ENCODE results near the gene RUNX1.

RUNX1 gene

GRCh38 chr21:35048706-35049617 is at the start of gene RUNX1:
Gene RUNX1 (minus strand): TSS chr21:35049302.
- Mint-ChIP-seq H3K36me3 (ENCODE audit: low read depth) (peaks cover 40% of the 10 kb centered on the region), H3K4me1 (ENCODE audit: low read depth) (peaks cover 78% of the 10 kb centered on the region), H3K27ac (peak within 1 kb of the TSS; percentile 95), H3K9me3 (no peaks in the 10 kb centered on the region), H3K27me3 (no peaks in the 10 kb centered on the region), H3K4me3 (peak within 1 kb of the TSS; percentile 92)
- intact Hi-C loops (cut with micrococcal nuclease), result loop anchor here (1.0 to 5.0 kb wide), 3 partner anchors 158 to 233 kb away; no protein-coding TSS in a partner anchor

- no peak overlapping the region for H3K27ac Mint-ChIP-seq
- peaks cover 2% of the 10 kb centered on the region for H3K27me3 Mint-ChIP-seq
- H3K9me3 Mint-ChIP-seq, result peaks cover 8% of the 10 kb centered on the region
- H3K4me1 Mint-ChIP-seq (ENCODE audit: low read depth), result peaks cover 6% of the 10 kb centered on the region
- H3K4me3 Mint-ChIP-seq, result no peak overlapping the region
- intact Hi-C loops (cut with micrococcal nuclease), result no loop called here
- no peaks in the 10 kb centered on the region for H3K36me3 Mint-ChIP-seq (ENCODE audit: low read depth)
Measured at GRCh38 chr21:35097525-35097924, 48.4 kb upstream of the RUNX1 start.

DNA sequence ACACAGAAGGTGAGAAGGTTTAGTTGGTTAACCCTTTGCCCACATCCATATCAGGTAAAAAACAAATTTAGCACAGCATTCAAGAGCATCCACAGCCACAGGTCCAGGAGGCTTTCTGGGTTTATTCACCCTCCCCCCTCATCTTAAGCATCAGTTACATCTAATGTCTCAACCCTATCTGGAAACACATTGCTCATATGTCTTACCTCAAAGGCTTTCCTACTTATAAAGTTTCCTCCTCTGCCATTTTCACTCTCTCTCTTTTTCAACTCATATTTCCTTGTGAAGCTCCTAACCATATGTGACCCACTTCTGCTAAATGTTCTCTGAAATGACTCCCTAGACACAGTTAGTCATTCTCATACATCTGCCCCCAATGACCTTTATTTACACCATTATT is 47.9 kb upstream of the RUNX1 start:
- intact Hi-C loops (cut with micrococcal nuclease), result no loop called here

GRCh38 chr21:35095859-35096291 is 46.8 kb upstream of the RUNX1 start:
- Mint-ChIP-seq H3K4me3 (no peak overlapping the region), H3K9me3 (peaks cover 8% of the 10 kb centered on the region), H3K27me3 (peaks cover 2% of the 10 kb centered on the region), H3K27ac (no peak overlapping the region), H3K4me1 (ENCODE audit: low read depth) (peaks cover 20% of the 10 kb centered on the region), H3K36me3 (ENCODE audit: low read depth) (no peaks in the 10 kb centered on the region)
- intact Hi-C loops (cut with micrococcal nuclease), result no loop called here

More for the DNA sequence above, 47.9 kb upstream of the RUNX1 start:
- no peaks in the 10 kb centered on the region for H3K36me3 Mint-ChIP-seq (ENCODE audit: low read depth)
- H3K27me3 Mint-ChIP-seq, result peaks cover 2% of the 10 kb centered on the region
- no peak overlapping the region for H3K4me3 Mint-ChIP-seq
- H3K9me3 Mint-ChIP-seq, result peaks cover 8% of the 10 kb centered on the region
- H3K4me1 Mint-ChIP-seq (ENCODE audit: low read depth), result peaks cover 9% of the 10 kb centered on the region
- H3K27ac Mint-ChIP-seq, result no peak overlapping the region

- intact Hi-C loops (cut with micrococcal nuclease), result no loop called here
- H3K4me3 Mint-ChIP-seq, result no peak overlapping the region
- no peak overlapping the region for H3K27ac Mint-ChIP-seq
- H3K36me3 Mint-ChIP-seq (ENCODE audit: low read depth), result no peaks in the 10 kb centered on the region
- peaks cover 4% of the 10 kb centered on the region for H3K27me3 Mint-ChIP-seq
- H3K4me1 Mint-ChIP-seq (ENCODE audit: low read depth), result peaks cover 23% of the 10 kb centered on the region
- H3K9me3 Mint-ChIP-seq, result peaks cover 8% of the 10 kb centered on the region
Measured at GRCh38 chr21:35093514-35093913, 44.4 kb upstream of the RUNX1 start.

DNA sequence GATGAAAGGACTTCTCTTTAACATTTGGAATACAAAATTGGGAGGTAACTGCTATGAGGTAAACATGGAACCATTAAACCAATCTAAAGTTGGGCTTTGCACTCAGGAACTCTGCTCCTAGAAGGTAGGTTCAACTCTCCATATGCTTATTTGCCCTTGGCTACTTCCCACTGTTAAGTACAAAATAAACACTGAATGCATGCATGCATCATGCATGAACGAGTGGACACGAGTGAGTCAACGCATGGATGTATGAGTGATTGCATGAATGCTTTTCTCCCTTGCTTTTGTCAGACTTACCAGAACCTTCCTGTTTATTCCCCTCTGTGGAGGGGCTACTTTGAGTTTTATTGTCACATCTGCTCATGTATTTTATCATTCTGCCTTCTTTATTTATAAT is 42.4 kb upstream of the RUNX1 start:
- Mint-ChIP-seq H3K9me3 (peaks cover 8% of the 10 kb centered on the region), H3K36me3 (ENCODE audit: low read depth) (no peaks in the 10 kb centered on the region), H3K27ac (peak overlapping the region; percentile 57)

DNA sequence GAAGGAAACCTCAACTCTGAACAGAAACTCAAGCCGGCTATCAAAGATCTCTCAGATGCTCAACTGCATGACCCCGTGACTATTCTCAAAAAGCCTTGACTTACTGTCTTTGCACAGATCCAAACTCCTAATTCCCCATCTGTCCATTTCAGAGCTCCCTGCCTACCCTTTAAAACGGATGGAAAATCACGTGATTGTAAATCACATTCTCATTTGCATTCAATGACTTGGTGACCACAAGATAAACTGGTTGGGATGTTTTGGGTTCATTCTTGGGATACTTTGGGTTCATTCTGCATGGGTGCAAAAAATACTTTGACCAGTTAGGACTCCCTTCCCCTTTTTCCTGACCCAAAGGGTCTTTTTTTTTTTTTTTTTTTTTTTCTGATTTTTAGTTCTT is 41.3 kb upstream of the RUNX1 start:
- peaks cover 23% of the 10 kb centered on the region for H3K4me1 Mint-ChIP-seq (ENCODE audit: low read depth)
- H3K36me3 Mint-ChIP-seq (ENCODE audit: low read depth), result no peaks in the 10 kb centered on the region
- no peak overlapping the region for H3K4me3 Mint-ChIP-seq
- H3K27me3 Mint-ChIP-seq, result peaks cover 6% of the 10 kb centered on the region
- no peak overlapping the region for H3K27ac Mint-ChIP-seq
- intact Hi-C loops (cut with micrococcal nuclease), result no loop called here
- H3K9me3 Mint-ChIP-seq, result peaks cover 8% of the 10 kb centered on the region

More for the DNA sequence above, 42.4 kb upstream of the RUNX1 start:
- H3K4me1 Mint-ChIP-seq (ENCODE audit: low read depth), result peaks cover 19% of the 10 kb centered on the region
- no peak overlapping the region for H3K4me3 Mint-ChIP-seq
- intact Hi-C loops (cut with micrococcal nuclease), result no loop called here
- peaks cover 6% of the 10 kb centered on the region for H3K27me3 Mint-ChIP-seq

GRCh38 chr21:35088319-35088771 is 39.2 kb upstream of the RUNX1 start:
- intact Hi-C loops (cut with micrococcal nuclease), result no loop called here

GRCh38 chr21:35086357-35086756 is 37.3 kb upstream of the RUNX1 start:
- Mint-ChIP-seq H3K4me3 (no peak overlapping the region), H3K36me3 (ENCODE audit: low read depth) (no peaks in the 10 kb centered on the region), H3K27ac (no peak overlapping the region), H3K4me1 (ENCODE audit: low read depth) (peaks cover 13% of the 10 kb centered on the region), H3K9me3 (peaks cover 15% of the 10 kb centered on the region), H3K27me3 (peaks cover 6% of the 10 kb centered on the region)
- intact Hi-C loops (cut with micrococcal nuclease), result no loop called here

More at GRCh38 chr21:35088319-35088771, 39.2 kb upstream of the RUNX1 start:
- peaks cover 6% of the 10 kb centered on the region for H3K9me3 Mint-ChIP-seq
- H3K4me1 Mint-ChIP-seq (ENCODE audit: low read depth), result peaks cover 23% of the 10 kb centered on the region
- H3K27me3 Mint-ChIP-seq, result peaks cover 4% of the 10 kb centered on the region
- no peak overlapping the region for H3K27ac Mint-ChIP-seq
- H3K4me3 Mint-ChIP-seq, result no peak overlapping the region
- H3K36me3 Mint-ChIP-seq (ENCODE audit: low read depth), result no peaks in the 10 kb centered on the region

DNA sequence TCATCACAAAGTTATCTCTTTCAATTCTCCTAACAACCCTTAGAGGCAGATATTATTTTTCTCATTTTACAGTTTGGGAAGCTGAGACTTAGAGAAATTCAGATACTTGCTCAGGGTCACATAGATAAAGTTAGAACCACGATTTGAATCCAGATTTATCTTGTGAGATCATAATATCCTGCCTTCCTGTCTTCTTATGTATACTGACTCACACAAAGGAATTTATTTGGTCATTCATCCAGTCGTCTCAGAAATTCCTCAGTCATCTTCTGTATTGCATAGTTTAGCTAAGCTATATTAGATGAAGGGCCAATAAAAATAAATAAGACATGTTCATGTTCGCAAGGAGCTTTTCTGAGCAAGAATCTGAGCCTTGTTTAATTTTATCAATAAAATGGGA is 35.8 kb upstream of the RUNX1 start:
- intact Hi-C loops (cut with micrococcal nuclease), result no loop called here
- H3K9me3 Mint-ChIP-seq, result peaks cover 15% of the 10 kb centered on the region

GRCh38 chr21:35083246-35083645 is 34.1 kb upstream of the RUNX1 start:
- Mint-ChIP-seq H3K27me3 (peaks cover 6% of the 10 kb centered on the region), H3K36me3 (ENCODE audit: low read depth) (no peaks in the 10 kb centered on the region), H3K4me3 (no peak overlapping the region), H3K27ac (no peak overlapping the region), H3K4me1 (ENCODE audit: low read depth) (peaks cover 6% of the 10 kb centered on the region), H3K9me3 (peaks cover 15% of the 10 kb centered on the region)
- intact Hi-C loops (cut with micrococcal nuclease), result no loop called here

More for the DNA sequence above, 35.8 kb upstream of the RUNX1 start:
- H3K4me3 Mint-ChIP-seq, result no peak overlapping the region
- H3K36me3 Mint-ChIP-seq (ENCODE audit: low read depth), result no peaks in the 10 kb centered on the region
- H3K27me3 Mint-ChIP-seq, result peaks cover 6% of the 10 kb centered on the region
- H3K27ac Mint-ChIP-seq, result no peak overlapping the region
- H3K4me1 Mint-ChIP-seq (ENCODE audit: low read depth), result peaks cover 6% of the 10 kb centered on the region

- H3K27ac Mint-ChIP-seq, result no peak overlapping the region
- peaks cover 6% of the 10 kb centered on the region for H3K27me3 Mint-ChIP-seq
- H3K36me3 Mint-ChIP-seq (ENCODE audit: low read depth), result no peaks in the 10 kb centered on the region
- peaks cover 15% of the 10 kb centered on the region for H3K9me3 Mint-ChIP-seq
- H3K4me3 Mint-ChIP-seq, result no peak overlapping the region
- intact Hi-C loops (cut with micrococcal nuclease), result no loop called here
- peaks cover 6% of the 10 kb centered on the region for H3K4me1 Mint-ChIP-seq (ENCODE audit: low read depth)
Measured at GRCh38 chr21:35081861-35082260, 32.8 kb upstream of the RUNX1 start.

- Mint-ChIP-seq H3K36me3 (ENCODE audit: low read depth) (no peaks in the 10 kb centered on the region), H3K4me3 (no peak overlapping the region), H3K27me3 (peaks cover 6% of the 10 kb centered on the region), H3K9me3 (peaks cover 15% of the 10 kb centered on the region), H3K27ac (no peak overlapping the region), H3K4me1 (ENCODE audit: low read depth) (peaks cover 5% of the 10 kb centered on the region)
- intact Hi-C loops (cut with micrococcal nuclease), result loop anchor here (10.0 kb wide), 1 partner anchor 56 kb away; no protein-coding TSS in a partner anchor
Measured at GRCh38 chr21:35079181-35079580, 30.1 kb upstream of the RUNX1 start.

GRCh38 chr21:35077975-35078374 is 28.9 kb upstream of the RUNX1 start:
- intact Hi-C loops (cut with micrococcal nuclease), result loop anchor here (10.0 kb wide), 1 partner anchor 57 kb away; no protein-coding TSS in a partner anchor
- H3K4me3 Mint-ChIP-seq, result no peak overlapping the region

More at GRCh38 chr21:35077975-35078374, 28.9 kb upstream of the RUNX1 start:
- H3K27me3 Mint-ChIP-seq, result peaks cover 7% of the 10 kb centered on the region
- peak overlapping the region; percentile 47 for H3K27ac Mint-ChIP-seq
- peaks cover 5% of the 10 kb centered on the region for H3K4me1 Mint-ChIP-seq (ENCODE audit: low read depth)
- peaks cover 5% of the 10 kb centered on the region for H3K9me3 Mint-ChIP-seq
- no peaks in the 10 kb centered on the region for H3K36me3 Mint-ChIP-seq (ENCODE audit: low read depth)
